A549 (cell line): ENCODE measurements around the gene FDX2. TPM values are rescaled to one million over a fixed set of nuclear protein-coding genes. Genes with fewer than 3 reads are reported as not detected.

Source experiments
- ATAC-seq, 2 experiments: fragments of 200-7000 bp in 1 of 2; fragments of >200 bp in 1 of 2; cut with Nextera tagmentation in 1 of 2; cut with Tn5 transposase in 1 of 2; 3 replicates each; pipeline versions ENCODE4 v1.8.0 to v1.9.1; 2018 to 2020; ENCODE audit warnings: mild to moderate bottlenecking in 1 of 2, moderate library complexity in 1 of 2
- CTCF ChIA-PET: fragments of 300-600 bp; sonication (Branson Sonifier 250); formaldehyde crosslinking; extraction: SDS; loops from one replicate; lab custom pipeline; 2021; ENCODE audit warnings: antibody characterized with exemption, inconsistent platforms; lab: Yijun Ruan, JAX
- POLR2A ChIA-PET: fragments of 350-600 bp; formaldehyde crosslinking; extraction: SDS; loops from one replicate; lab custom pipeline; 2021; ENCODE audit warnings: antibody characterized with exemption, inconsistent platforms; lab: Yijun Ruan, JAX
- DNase-seq, 2 experiments: peaks; one replicate each; pipeline versions ENCODE4 v3.0.0 to v3.0.0-alpha.2; 2011 to 2016; ENCODE audit warnings: low read depth in 1 of 2, low spot score in 1 of 2
- FAIRE-seq: peaks from 2 replicates; lab custom pipeline; 2011; peaks lifted over from hg19 to GRCh38; lab: Jason Lieb, UNC
- H3K27ac ChIP-seq, 2 experiments: fragments of >200 bp; sonication (Bioruptor Twin); formaldehyde crosslinking; 3 replicates each; pipeline ENCODE4 v1.5.1; 2016 to 2017
- H3K4me1 ChIP-seq: fragments of >200 bp; sonication (Bioruptor Twin); formaldehyde crosslinking; 3 replicates; pipeline ENCODE4 v1.6.1; 2016
- H3K4me2 ChIP-seq: fragments of >200 bp; sonication (Bioruptor Twin); formaldehyde crosslinking; 3 replicates; pipeline ENCODE4 v1.6.1; 2016
- H3K4me3 ChIP-seq: fragments of >200 bp; sonication (Bioruptor Twin); formaldehyde crosslinking; 3 replicates; pipeline ENCODE4 v1.5.1; 2016
- H3K9me3 ChIP-seq: fragments of >200 bp; sonication (Bioruptor Twin); formaldehyde crosslinking; 3 replicates; pipeline ENCODE4 v1.6.1; 2016
- ATOH8 ChIP-seq: fragments of 250-450 bp; sonication (Bioruptor Pico); IDR thresholded peaks from 2 replicates; pipeline ENCODE4 v1.5.0; 2020; ENCODE audit warnings: low read depth, mild to moderate bottlenecking, moderate library complexity
- BHLHE40 ChIP-seq: IDR thresholded peaks from 2 replicates; pipeline ENCODE4 v1.6.1; 2012; ENCODE audit warnings: low read depth, low read length, inconsistent platforms
- CBX2 ChIP-seq: fragments of 200-600 bp; sonication (generic); IDR thresholded peaks from 2 replicates; pipeline ENCODE4 v1.6.1; 2016; ENCODE audit warnings: low read depth, mild to moderate bottlenecking, borderline replicate concordance
- CEBPB ChIP-seq, 2 experiments: fragments of >200 bp in 1 of 2; sonication (Bioruptor Twin) in 1 of 2; formaldehyde crosslinking in 1 of 2; IDR thresholded peaks; 2 replicates each; pipeline ENCODE4 v1.6.1; 2012 to 2016
- ELK1 ChIP-seq: fragments of 150-350 bp; IDR thresholded peaks from 2 replicates; pipeline ENCODE4 v1.6.1; 2014; ENCODE audit warnings: low read depth, mild to moderate bottlenecking, low read length
- ESRRA ChIP-seq: fragments of 150-350 bp; IDR thresholded peaks from 2 replicates; pipeline ENCODE4 v1.6.1; 2014; ENCODE audit warnings: mild to moderate bottlenecking, low read length, borderline replicate concordance
- FOSB ChIP-seq: fragments of 250-450 bp; sonication (Bioruptor Pico); IDR thresholded peaks from 2 replicates; pipeline ENCODE4 v1.5.0; 2020; ENCODE audit warnings: mild to moderate bottlenecking, moderate library complexity
- FOXS1 ChIP-seq: fragments of 250-450 bp; sonication (Bioruptor Pico); IDR thresholded peaks from 2 replicates; pipeline ENCODE4 v1.5.0; 2020; ENCODE audit warnings: mild to moderate bottlenecking, moderate library complexity
- HDAC2 ChIP-seq: fragments of 200-600 bp; sonication (generic); IDR thresholded peaks from 2 replicates; pipeline ENCODE4 v1.6.1; 2016
- HEYL ChIP-seq: fragments of 250-450 bp; sonication (Bioruptor Pico); IDR thresholded peaks from 2 replicates; pipeline ENCODE4 v1.8.0; 2021; ENCODE audit warnings: mild to moderate bottlenecking, moderate library complexity
- HOXA7 ChIP-seq: fragments of 250-450 bp; sonication (Bioruptor Pico); IDR thresholded peaks from 2 replicates; pipeline ENCODE4 v1.5.0; 2020; ENCODE audit warnings: mild to moderate bottlenecking, moderate library complexity
- HOXB13 ChIP-seq: fragments of 250-450 bp; sonication (Bioruptor Pico); IDR thresholded peaks from 2 replicates; pipeline ENCODE4 v1.5.0; 2020; ENCODE audit warnings: low read depth, mild to moderate bottlenecking, moderate library complexity
- JUN ChIP-seq, 2 experiments: fragments of >200 bp; sonication (Bioruptor Twin); formaldehyde crosslinking; IDR thresholded peaks; 2 replicates in 1 of 2; 3 replicates in 1 of 2; pipeline ENCODE4 v1.6.1; 2016 to 2017
- KDM1A ChIP-seq: fragments of 200-600 bp; sonication (generic); IDR thresholded peaks from 2 replicates; pipeline ENCODE4 v1.6.1; 2016; ENCODE audit warnings: low read depth, mild to moderate bottlenecking
- MAX ChIP-seq: IDR thresholded peaks from 2 replicates; pipeline ENCODE4 v1.6.1; 2012
- NPAS2 ChIP-seq: fragments of 250-450 bp; sonication (Bioruptor Pico); IDR thresholded peaks from 2 replicates; pipeline ENCODE4 v1.8.0; 2022; ENCODE audit warnings: mild to moderate bottlenecking, moderate library complexity, borderline replicate concordance
- PHF8 ChIP-seq: fragments of 200-600 bp; sonication (generic); IDR thresholded peaks from 2 replicates; pipeline ENCODE4 v1.6.1; 2016; ENCODE audit warnings: low read depth, mild to moderate bottlenecking, antibody characterized with exemption, moderate library complexity, borderline replicate concordance
- POLR2A ChIP-seq: IDR thresholded peaks from 2 replicates; pipeline ENCODE4 v1.6.1; 2012; ENCODE audit warnings: mild to moderate bottlenecking, low read length
- RAD21 ChIP-seq, 2 experiments: fragments of >200 bp in 1 of 2; sonication (Bioruptor Twin) in 1 of 2; formaldehyde crosslinking in 1 of 2; IDR thresholded peaks in 1 of 2; conservative IDR thresholded peaks in 1 of 2; 2 replicates in 1 of 2; 3 replicates in 1 of 2; pipeline ENCODE4 v1.6.1; 2012 to 2018; ENCODE audit warnings: inconsistent platforms in 1 of 2
- TFCP2L1 ChIP-seq: fragments of 250-450 bp; sonication (Bioruptor Pico); IDR thresholded peaks from 2 replicates; pipeline ENCODE4 v1.5.0; 2021; ENCODE audit warnings: mild to moderate bottlenecking
- ZNF302 ChIP-seq: fragments of 250-450 bp; sonication (Bioruptor Pico); IDR thresholded peaks from 2 replicates; pipeline ENCODE4 v1.9.0; 2021; ENCODE audit warnings: inconsistent platforms, mild to moderate bottlenecking, moderate library complexity
- ZSCAN20 ChIP-seq: fragments of 250-450 bp; sonication (Bioruptor Pico); IDR thresholded peaks from 2 replicates; pipeline ENCODE4 v1.8.0; 2022; ENCODE audit warnings: mild to moderate bottlenecking, moderate library complexity
- WGBS: methylation state at CpG from one replicate; pipeline ENCODE4 v1.1.6; 2017; ENCODE audit errors: missing lambda C conversion rate; 5-methylcytosine and 5-hydroxymethylcytosine counted together
- polyA plus RNA-seq, 4 experiments: library from polyadenylated mRNA; depleted of rRNA in 3 of 4; stranded (reverse); fragments of >200 nt; fragmentation: RNase III in 1 of 4; extraction: RNeasy Plus Mini Kit Qiagen cat#74134 plus additional on column Dnase treatment in 1 of 4; gene quantifications; 2 replicates in 3 of 4; 3 replicates in 1 of 4; pipeline ENCODE4 v1.2.3, GENCODE V29; 2011 to 2017

FDX2 gene
- polyA plus RNA-seq, 2 of the 4 experiments (the other 2 are of a cell fraction), result 9.9 to 23.5 TPM

- POLR2A ChIA-PET, result no interaction called here
- TF ChIP-seq HDAC2 (no peak), BHLHE40 (no peak), ATOH8 (no peak), CEBPB (IDR thresholded peaks at IDR 0.05) (no peak), RAD21 (conservative IDR thresholded peaks at IDR 0.05 in 1 of 2, IDR thresholded peaks at IDR 0.05 in 1 of 2) (no peak), ELK1 (no peak), NPAS2 (CRISPR knock-in tag) (no peak), PHF8 (no peak), HOXB13 (no peak), FOXS1 (CRISPR knock-in tag) (no peak), ESRRA (no peak), POLR2A (no peak), KDM1A (no peak), ZNF302 (no peak)
- TF ChIP-seq, all 56 proteins: peak for 0
Measured at GRCh38 chr19:10329555-10329954, 13.7 kb upstream of the FDX2 start.

GRCh38 chr19:10328558-10329429 lies 13.0 kb upstream of the FDX2 start:
- FAIRE-seq, result no peak
- 95% methylated on average over 21 of the region's 41 CpGs for WGBS
- ChIA-PET CTCF (interaction anchor here (0.6 kb wide), 1 partner anchor 558 kb away, joined by 3 read pairs; no protein-coding TSS in a partner anchor), POLR2A (no interaction called here)
- Histone ChIP-seq H3K4me3 (no peak overlapping the region), H3K27ac (no peak overlapping the region), H3K4me2 (no peak overlapping the region), H3K9me3 (no peaks in the 10 kb centered on the region), H3K4me1 (peaks cover 9% of the 10 kb centered on the region; the same call in 1 of the 3 replicates)
- ATAC-seq, result no peak
- TF ChIP-seq HOXA7 (CRISPR knock-in tag) (no peak), CBX2 (no peak), ESRRA (no peak), ZSCAN20 (CRISPR knock-in tag) (no peak), ATOH8 (no peak), RAD21 (conservative IDR thresholded peaks at IDR 0.05 in 1 of 2, IDR thresholded peaks at IDR 0.05 in 1 of 2) (no peak), NPAS2 (CRISPR knock-in tag) (no peak), JUN (IDR thresholded peaks at IDR 0.05) (no peak), MAX (no peak), HEYL (no peak), HOXB13 (no peak), TFCP2L1 (no peak), FOSB (CRISPR knock-in tag) (no peak)
- DNase-seq, result no peak

More at GRCh38 chr19:10329555-10329954, 13.7 kb upstream of the FDX2 start:
- Histone ChIP-seq H3K4me1 (peaks cover 9% of the 10 kb centered on the region; the same call in 1 of the 3 replicates), H3K4me3 (no peak overlapping the region), H3K9me3 (no peaks in the 10 kb centered on the region), H3K27ac (no peak overlapping the region), H3K4me2 (no peak overlapping the region)
- CTCF ChIA-PET, result interaction anchor here (0.6 to 2.4 kb wide), 3 partner anchors 59 to 557 kb away, joined by 3 to 6 read pairs (median 4); no protein-coding TSS in a partner anchor
- FAIRE-seq (no peak), DNase-seq (no peak), ATAC-seq (no peak)
- 90% methylated on average over 9 of the region's 13 CpGs for WGBS
